SK-N-MC (cell line): Measurements from ENCODE around the gene TMEFF2.

Experiments used
- EZH2 ChIP-seq: fragments of 200-600 bp; sonication (generic); IDR thresholded peaks from one replicate; pipeline ENCODE4 v1.6.1; 2017; ENCODE audit warnings: antibody characterized with exemption
- POLR2AphosphoS5 ChIP-seq: IDR thresholded peaks from 2 replicates; pipeline ENCODE4 v1.6.1; 2012; ENCODE audit warnings: mild to moderate bottlenecking, low read depth, low read length, borderline replicate concordance

DNA sequence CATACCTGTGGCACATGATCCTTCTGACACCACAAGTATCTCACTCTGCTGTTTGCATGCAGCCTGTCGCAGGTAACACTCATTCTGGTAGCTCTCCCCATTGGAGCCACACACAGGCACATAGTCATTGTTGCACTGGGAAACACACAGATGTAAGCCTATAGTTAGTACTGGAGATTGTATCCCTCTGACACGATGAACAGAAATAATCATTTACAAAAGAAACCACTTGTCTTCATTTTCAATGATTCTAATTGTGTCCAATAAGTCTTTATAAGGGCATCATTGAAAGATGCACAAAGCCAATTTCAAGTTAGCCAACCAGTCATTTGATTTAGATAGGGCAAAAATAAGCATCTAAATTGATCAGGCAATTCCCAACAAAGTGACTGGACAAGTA is 10.4 kb downstream of the TMEFF2 start:
- TF ChIP-seq POLR2AphosphoS5 (no peak), EZH2 (no peak)
